Caco-2 (cell line): ENCODE results near the gene LMO7. TPM values are rescaled to one million over a fixed set of nuclear protein-coding genes. Genes with fewer than 3 reads are reported as not detected.

Experiments
- BruUV-seq: library from RNA; stranded (reverse); fragments of 400-500 nt; replicated peaks from 2 replicates; lab custom pipeline; 2021; lab: Mats Ljungman, UMichigan
- CTCF ChIA-PET: fragments of 300-600 bp; sonication (Branson Sonifier 250); formaldehyde crosslinking; loops from one replicate; lab custom pipeline; 2022; ENCODE audit warnings: antibody characterized with exemption; lab: Charles Lee
- POLR2A ChIA-PET: fragments of 300-600 bp; sonication (Branson Sonifier 250); formaldehyde crosslinking; loops from one replicate; lab custom pipeline; 2022; ENCODE audit warnings: antibody characterized with exemption; lab: Charles Lee
- DNase-seq, 2 experiments: peaks; one replicate each; pipeline versions ENCODE4 v3.0.0 to v3.0.0-alpha.2; 2020 to 2022
- H3K27me3 ChIP-seq: replicated peaks from 2 replicates; pipeline ENCODE4 v1.6.0; 2011; ENCODE audit warnings: low read length; ENCODE audit not compliant: control insufficient read depth, insufficient read depth
- H3K36me3 ChIP-seq: 2 replicates; pipeline ENCODE4 v1.5.1; 2011; ENCODE audit warnings: low read length; ENCODE audit not compliant: control insufficient read depth, insufficient read depth
- H3K4me1 ChIP-seq: fragments of 250-450 bp; sonication (Bioruptor Pico); 2 replicates; pipeline ENCODE4 v1.5.1; 2020; ENCODE audit warnings: mild to moderate bottlenecking
- H3K4me3 ChIP-seq: 2 replicates; pipeline ENCODE4 v1.5.1; 2011; ENCODE audit warnings: low read depth, mild to moderate bottlenecking, control low read depth, low read length
- H3K9me3 ChIP-seq: fragments of 250-450 bp; sonication (Bioruptor Pico); 2 replicates; pipeline ENCODE4 v1.5.1; 2020; ENCODE audit warnings: mild to moderate bottlenecking, moderate library complexity
- H3K27ac Mint-ChIP-seq: one replicate; pipeline ENCODE4 v1.8.0; 2022; ENCODE audit warnings: mixed read lengths; ENCODE audit not compliant: unreplicated experiment
- H3K27me3 Mint-ChIP-seq: one replicate; pipeline ENCODE4 v1.8.0; 2022; ENCODE audit warnings: mixed read lengths; ENCODE audit not compliant: insufficient read depth, unreplicated experiment
- H3K36me3 Mint-ChIP-seq: one replicate; pipeline ENCODE4 v1.8.0; 2022; ENCODE audit warnings: mild to moderate bottlenecking, mixed read lengths; ENCODE audit not compliant: insufficient read depth, unreplicated experiment
- H3K4me1 Mint-ChIP-seq: one replicate; pipeline ENCODE4 v1.8.0; 2022; ENCODE audit warnings: low read depth, mixed read lengths; ENCODE audit not compliant: unreplicated experiment
- H3K4me3 Mint-ChIP-seq: one replicate; pipeline ENCODE4 v1.8.0; 2022; ENCODE audit warnings: mild to moderate bottlenecking, moderate library complexity, mixed read lengths; ENCODE audit not compliant: unreplicated experiment
- H3K9me3 Mint-ChIP-seq: one replicate; pipeline ENCODE4 v1.8.0; 2022; ENCODE audit warnings: mixed read lengths; ENCODE audit not compliant: unreplicated experiment
- intact Hi-C: fragments of 100-400 bp; cut with micrococcal nuclease; formaldehyde crosslinking; loops from one replicate; pipeline ENCODE4 v1.10.0; 2022; ENCODE audit not compliant: unreplicated experiment
- total RNA-seq: library from RNA; stranded (reverse); gene quantifications from 2 replicates; pipeline ENCODE4 v1.2.3, GENCODE V29; 2022
- TF ChIP-seq, protein P1 (sequence below), 2 experiments: fragments of 200-600 bp in 1 of 2; IDR thresholded peaks; 1 replicate in 1 of 2; 2 replicates in 1 of 2; pipeline versions ENCODE4 v1.5.1 to v1.8.0; 2011 to 2022; ENCODE audit warnings: antibody characterized with exemption in 1 of 2, control low read depth in 1 of 2, inconsistent platforms in 1 of 2, low read depth in 1 of 2, low read length in 1 of 2, mild to moderate bottlenecking in 1 of 2, moderate library complexity in 1 of 2; ENCODE audit not compliant: insufficient read depth in 1 of 2, severe bottlenecking in 1 of 2, unreplicated experiment in 1 of 2

Gene LMO7
- total RNA-seq, 1 experiment from 2014 or later: 209 TPM

DNA sequence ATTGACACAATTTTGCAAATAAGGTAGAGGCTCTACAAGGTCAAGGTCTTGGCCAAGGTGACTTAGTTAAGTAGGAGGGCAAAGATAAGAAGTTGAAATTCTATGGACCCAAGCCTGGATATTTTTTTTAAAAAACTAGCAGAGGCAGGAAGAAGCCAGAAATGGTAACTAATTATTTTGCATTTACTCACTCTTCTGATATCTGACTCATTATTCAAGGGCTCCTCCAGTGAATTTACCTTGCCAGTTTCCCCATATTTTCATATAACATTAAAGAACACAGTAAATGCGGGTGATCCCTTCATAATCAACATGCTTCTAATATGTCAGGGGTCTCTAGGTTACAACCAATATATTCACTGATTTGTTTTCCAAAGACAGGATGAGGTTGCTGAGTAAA is 246.1 kb downstream of the LMO7 start:
- BruUV-seq: no TSS peak

DNA sequence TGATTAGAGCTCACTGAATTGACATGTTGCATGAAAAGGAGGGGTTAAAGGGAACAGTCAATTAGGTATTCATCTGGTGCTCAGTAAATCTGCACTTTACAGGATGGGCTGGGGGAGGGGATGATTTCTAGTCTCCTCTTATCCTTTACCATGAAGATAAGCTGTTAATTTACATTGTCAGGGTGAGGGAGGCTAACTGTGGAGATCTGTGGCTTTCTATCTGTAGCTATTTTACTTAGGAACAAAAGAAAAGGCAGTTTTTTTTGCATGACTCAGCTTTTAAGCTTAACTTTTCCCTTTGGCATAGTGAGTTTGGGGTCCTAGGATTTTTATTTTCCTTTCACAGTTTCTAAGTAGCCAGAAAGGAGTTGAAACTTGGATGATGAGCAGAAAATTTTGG is 253.3 kb downstream of the LMO7 start:
- no peak for DNase-seq
- Histone ChIP-seq H3K27me3 (no peaks in the 10 kb centered on the region), H3K9me3 (0 out of 2 replicates have a peak, but pooled peaks cover 6% of the 10 kb centered on the region), H3K4me3 (no peak overlapping the region), H3K36me3 (no peaks in the 10 kb centered on the region), H3K4me1 (no peaks in the 10 kb centered on the region)
- Mint-ChIP-seq H3K36me3 (no peaks in the 10 kb centered on the region), H3K27ac (no peak overlapping the region), H3K9me3 (peaks cover 14% of the 10 kb centered on the region), H3K4me1 (peaks cover 5% of the 10 kb centered on the region), H3K4me3 (no peak overlapping the region), H3K27me3 (no peaks in the 10 kb centered on the region)
- ChIA-PET POLR2A (no interaction called here), CTCF (interaction anchor here (0.8 to 1.3 kb wide), 2 partner anchors 13 to 15 kb away, joined by 3 read pairs; no protein-coding TSS in a partner anchor)
- intact Hi-C loops: no loop called here
- no TSS peak for BruUV-seq
- TF ChIP-seq, protein P1, sequence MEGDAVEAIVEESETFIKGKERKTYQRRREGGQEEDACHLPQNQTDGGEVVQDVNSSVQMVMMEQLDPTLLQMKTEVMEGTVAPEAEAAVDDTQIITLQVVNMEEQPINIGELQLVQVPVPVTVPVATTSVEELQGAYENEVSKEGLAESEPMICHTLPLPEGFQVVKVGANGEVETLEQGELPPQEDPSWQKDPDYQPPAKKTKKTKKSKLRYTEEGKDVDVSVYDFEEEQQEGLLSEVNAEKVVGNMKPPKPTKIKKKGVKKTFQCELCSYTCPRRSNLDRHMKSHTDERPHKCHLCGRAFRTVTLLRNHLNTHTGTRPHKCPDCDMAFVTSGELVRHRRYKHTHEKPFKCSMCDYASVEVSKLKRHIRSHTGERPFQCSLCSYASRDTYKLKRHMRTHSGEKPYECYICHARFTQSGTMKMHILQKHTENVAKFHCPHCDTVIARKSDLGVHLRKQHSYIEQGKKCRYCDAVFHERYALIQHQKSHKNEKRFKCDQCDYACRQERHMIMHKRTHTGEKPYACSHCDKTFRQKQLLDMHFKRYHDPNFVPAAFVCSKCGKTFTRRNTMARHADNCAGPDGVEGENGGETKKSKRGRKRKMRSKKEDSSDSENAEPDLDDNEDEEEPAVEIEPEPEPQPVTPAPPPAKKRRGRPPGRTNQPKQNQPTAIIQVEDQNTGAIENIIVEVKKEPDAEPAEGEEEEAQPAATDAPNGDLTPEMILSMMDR (IDR thresholded peaks at IDR 0.05; ENCODE audit: insufficient read depth in 1 of 2, low read depth in 1 of 2, low read length in 1 of 2, severe bottlenecking in 1 of 2, unreplicated experiment in 1 of 2): no peak

More for the DNA sequence above, 246.1 kb downstream of the LMO7 start:
- H3K27ac Mint-ChIP-seq: peak overlapping the region; percentile 49
- H3K9me3 Mint-ChIP-seq: peaks cover 33% of the 10 kb centered on the region
- Histone ChIP-seq H3K4me3 (no peak overlapping the region), H3K9me3 (no peaks in the 10 kb centered on the region), H3K36me3 (no peaks in the 10 kb centered on the region), H3K4me1 (peaks cover 17% of the 10 kb centered on the region), H3K27me3 (no peaks in the 10 kb centered on the region)
- no peak for DNase-seq
- H3K4me3 Mint-ChIP-seq: no peak overlapping the region
- ChIA-PET CTCF (no interaction called here), POLR2A (no interaction called here)
- intact Hi-C loops: no loop called here
- no peaks in the 10 kb centered on the region for H3K27me3 Mint-ChIP-seq
- H3K36me3 Mint-ChIP-seq: peaks cover 4% of the 10 kb centered on the region
- TF ChIP-seq, protein P1 (IDR thresholded peaks at IDR 0.05; ENCODE audit: insufficient read depth in 1 of 2, low read depth in 1 of 2, low read length in 1 of 2, severe bottlenecking in 1 of 2, unreplicated experiment in 1 of 2): no peak
- H3K4me1 Mint-ChIP-seq: peaks cover 24% of the 10 kb centered on the region

DNA sequence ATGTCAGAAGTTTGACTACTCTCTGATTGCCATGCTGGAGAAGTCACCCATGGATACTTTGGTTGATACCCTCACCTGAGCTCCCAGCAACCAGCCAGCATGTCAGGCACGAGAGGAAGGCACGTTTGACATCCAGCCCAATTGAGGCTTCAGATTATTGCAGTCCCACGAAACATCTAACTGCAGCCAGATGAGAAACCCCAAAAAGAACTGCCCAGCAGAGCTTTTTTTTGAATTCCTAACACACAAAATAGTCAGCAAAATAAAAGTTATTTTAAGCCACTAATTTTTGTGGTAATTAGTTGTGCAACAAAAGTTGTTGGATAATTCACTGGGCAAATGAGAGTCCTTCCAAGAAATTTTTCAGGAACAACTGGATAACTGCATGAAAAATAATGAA is 259.0 kb downstream of the LMO7 start:
- CTCF ChIA-PET: no interaction called here
- Mint-ChIP-seq H3K4me1 (peaks cover 11% of the 10 kb centered on the region), H3K4me3 (no peak overlapping the region), H3K27me3 (no peaks in the 10 kb centered on the region), H3K27ac (no peak overlapping the region), H3K36me3 (no peaks in the 10 kb centered on the region), H3K9me3 (peaks cover 31% of the 10 kb centered on the region)
- no peak for DNase-seq
- no TSS peak for BruUV-seq
- TF ChIP-seq, protein P1 (IDR thresholded peaks at IDR 0.05; ENCODE audit: insufficient read depth in 1 of 2, low read depth in 1 of 2, low read length in 1 of 2, severe bottlenecking in 1 of 2, unreplicated experiment in 1 of 2): no peak
- no peaks in the 10 kb centered on the region for H3K27me3 ChIP-seq
- H3K36me3 ChIP-seq: no peaks in the 10 kb centered on the region
- intact Hi-C loops: no loop called here
- no peak overlapping the region for H3K4me3 ChIP-seq
- POLR2A ChIA-PET: no interaction called here
- H3K9me3 ChIP-seq: peaks cover 3% of the 10 kb centered on the region; the same call in 1 of the 2 replicates
- H3K4me1 ChIP-seq: no peaks in the 10 kb centered on the region
